ENCODE data around the gene SETD6. TPM values are rescaled to one million over a fixed set of nuclear protein-coding genes. Genes with fewer than 3 reads are reported as not detected.
"Not testable (repeated sequence)": the region's sequence is repeated elsewhere in the genome, so short reads cannot be mapped to it uniquely, and the experiment has no call there.

The SETD6 gene
- total and polyA plus RNA-seq, 3 donors from 2014 or later: 21.6 to 77.5 (median 71.2) TPM

DNA sequence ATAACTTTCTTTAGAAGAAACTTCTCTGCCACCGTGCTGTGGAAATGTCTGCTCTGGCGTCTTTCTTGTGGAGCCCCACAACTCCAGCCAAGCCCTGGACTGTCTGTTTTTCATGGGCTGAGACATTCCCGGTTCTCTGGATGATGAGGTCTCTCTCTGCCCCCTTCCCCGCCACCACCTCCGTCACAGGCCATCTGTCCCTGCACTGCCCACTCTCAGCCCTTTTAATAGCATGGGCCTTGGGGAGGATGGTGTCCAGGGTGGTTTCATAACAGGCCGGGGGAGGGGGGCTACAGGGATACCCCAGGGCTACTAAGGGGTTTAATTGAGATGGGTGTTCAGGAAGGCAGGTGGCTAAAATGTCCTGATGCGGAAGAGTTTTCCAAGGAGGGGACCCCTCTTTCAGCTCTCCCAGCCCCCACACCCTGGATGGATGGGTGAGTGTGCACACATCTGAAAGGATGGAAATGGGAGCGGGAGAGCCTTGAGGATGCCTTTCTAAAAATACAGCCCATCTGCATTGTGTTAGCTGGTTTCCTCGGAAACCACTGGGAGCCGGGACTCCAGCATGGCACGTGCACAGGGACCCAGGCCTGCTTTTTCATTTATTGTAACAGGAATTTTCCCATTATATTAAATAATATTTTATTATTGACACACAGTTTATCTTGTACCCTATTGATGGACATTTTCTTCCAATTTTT, 30.0 kb upstream of the SETD6 start:
- no peak for TF ChIP-seq POLR2A (IDR thresholded peaks at IDR 0.05)
- TF ChIP-seq, protein P1, sequence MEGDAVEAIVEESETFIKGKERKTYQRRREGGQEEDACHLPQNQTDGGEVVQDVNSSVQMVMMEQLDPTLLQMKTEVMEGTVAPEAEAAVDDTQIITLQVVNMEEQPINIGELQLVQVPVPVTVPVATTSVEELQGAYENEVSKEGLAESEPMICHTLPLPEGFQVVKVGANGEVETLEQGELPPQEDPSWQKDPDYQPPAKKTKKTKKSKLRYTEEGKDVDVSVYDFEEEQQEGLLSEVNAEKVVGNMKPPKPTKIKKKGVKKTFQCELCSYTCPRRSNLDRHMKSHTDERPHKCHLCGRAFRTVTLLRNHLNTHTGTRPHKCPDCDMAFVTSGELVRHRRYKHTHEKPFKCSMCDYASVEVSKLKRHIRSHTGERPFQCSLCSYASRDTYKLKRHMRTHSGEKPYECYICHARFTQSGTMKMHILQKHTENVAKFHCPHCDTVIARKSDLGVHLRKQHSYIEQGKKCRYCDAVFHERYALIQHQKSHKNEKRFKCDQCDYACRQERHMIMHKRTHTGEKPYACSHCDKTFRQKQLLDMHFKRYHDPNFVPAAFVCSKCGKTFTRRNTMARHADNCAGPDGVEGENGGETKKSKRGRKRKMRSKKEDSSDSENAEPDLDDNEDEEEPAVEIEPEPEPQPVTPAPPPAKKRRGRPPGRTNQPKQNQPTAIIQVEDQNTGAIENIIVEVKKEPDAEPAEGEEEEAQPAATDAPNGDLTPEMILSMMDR (IDR thresholded peaks at IDR 0.05): no peak
- Histone ChIP-seq H3K4me3 (no peak overlapping the region), H3K9me3 (no peaks in the 10 kb centered on the region), H3K36me3 (ENCODE audit: low read depth, missing control alignments) (no peaks in the 10 kb centered on the region), H3K27ac (no peak overlapping the region), H3K4me1 (peaks cover 16% of the 10 kb centered on the region), H3K27me3 (no peaks in the 10 kb centered on the region)
- DNase-seq: no peak
- intact Hi-C loops (cut with DNase I; ENCODE audit: low total_unique reads): no loop called here
- WGBS, 2 donors: 75 to 84% methylated on average over 11 of the region's 11 CpGs

DNA sequence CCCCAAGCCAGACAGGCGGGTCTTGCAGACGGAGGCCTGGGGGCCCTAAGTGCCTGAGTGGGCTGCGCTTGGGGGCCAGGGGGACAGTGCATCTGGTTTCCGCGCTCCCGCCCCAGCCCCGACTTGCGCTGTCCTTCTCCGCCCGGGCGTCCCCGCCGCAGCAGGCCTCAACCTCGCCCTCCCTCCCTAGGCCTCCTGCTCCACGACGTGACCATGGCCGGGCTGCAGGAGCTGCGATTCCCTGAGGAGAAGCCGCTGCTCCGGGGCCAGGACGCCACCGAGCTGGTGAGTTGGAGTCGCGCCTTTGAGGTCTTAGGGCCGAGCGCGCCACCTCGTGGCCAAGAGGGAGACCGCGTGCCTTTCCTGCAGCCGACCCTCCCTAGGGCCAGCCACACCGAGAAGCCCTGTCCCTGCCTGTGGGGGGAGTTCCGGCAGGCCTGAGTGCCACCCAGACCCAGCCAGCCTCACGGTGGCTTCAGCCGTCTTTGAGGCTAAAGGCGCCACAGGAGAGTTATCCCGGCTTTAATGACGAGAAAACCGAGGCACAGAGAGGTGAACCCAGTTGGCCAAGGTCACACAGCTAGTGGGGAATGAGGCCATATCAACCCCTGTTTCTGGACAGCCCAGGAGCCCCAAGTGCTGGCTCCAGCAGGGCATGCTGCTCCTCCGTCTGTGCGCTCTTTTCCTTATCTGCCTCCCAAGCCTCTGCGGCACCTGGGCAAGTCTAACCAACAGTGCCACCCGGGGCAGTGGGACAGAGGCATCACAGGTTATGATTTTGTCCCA, 27.6 kb upstream of the SETD6 start:
- WGBS, 2 donors: 20 to 21% methylated on average over 22 to 39 of the region's 43 CpGs
- H3K9me3 ChIP-seq: no peaks in the 10 kb centered on the region
- peak overlapping the region; percentile 16 to 22 for H3K27ac ChIP-seq
- no peaks in the 10 kb centered on the region for H3K27me3 ChIP-seq
- H3K36me3 ChIP-seq (ENCODE audit: low read depth, missing control alignments): no peaks in the 10 kb centered on the region
- intact Hi-C loops (cut with DNase I; ENCODE audit: low total_unique reads): no loop called here
- no peak for TF ChIP-seq POLR2A (IDR thresholded peaks at IDR 0.05)
- TF ChIP-seq, protein P1 (IDR thresholded peaks at IDR 0.05): peak; percentile 92 to 93 (median 92)
- peaks cover 18% of the 10 kb centered on the region for H3K4me1 ChIP-seq
- H3K4me3 ChIP-seq: no peak overlapping the region
- DNase-seq: peak; percentile 92

DNA sequence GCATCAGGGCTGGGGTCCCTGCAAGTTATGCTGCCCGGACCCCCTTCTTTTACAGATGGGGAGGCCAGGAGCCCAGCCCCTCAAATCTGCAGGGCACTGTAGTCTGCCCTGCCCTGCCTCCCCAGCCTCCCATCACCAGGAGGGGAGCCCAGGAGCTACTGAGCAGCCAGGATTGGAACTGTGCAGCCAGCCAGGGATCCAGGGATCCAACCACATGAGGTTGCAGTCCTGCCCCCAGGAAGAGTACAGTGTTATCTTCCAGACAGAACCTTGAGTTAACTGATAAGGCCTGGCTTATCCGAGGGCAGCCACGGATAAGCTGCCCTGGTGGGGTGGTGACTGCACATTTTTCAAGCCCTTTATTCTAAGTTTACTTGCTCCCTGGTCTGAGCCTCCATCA, 26.8 kb upstream of the SETD6 start:
- Histone ChIP-seq H3K9me3 (no peaks in the 10 kb centered on the region), H3K27ac (peak overlapping the region; percentile 16 to 17), H3K4me1 (peaks cover 18% of the 10 kb centered on the region), H3K36me3 (ENCODE audit: low read depth, missing control alignments) (no peaks in the 10 kb centered on the region), H3K27me3 (no peaks in the 10 kb centered on the region), H3K4me3 (no peak overlapping the region)
- DNase-seq: peak; percentile 62
- intact Hi-C loops (cut with DNase I; ENCODE audit: low total_unique reads): no loop called here
- TF ChIP-seq, protein P1 (IDR thresholded peaks at IDR 0.05): no peak
- no peak for TF ChIP-seq POLR2A (IDR thresholded peaks at IDR 0.05)
- 51 to 60% methylated on average over 3 of the region's 3 CpGs for WGBS, 2 donors

DNA sequence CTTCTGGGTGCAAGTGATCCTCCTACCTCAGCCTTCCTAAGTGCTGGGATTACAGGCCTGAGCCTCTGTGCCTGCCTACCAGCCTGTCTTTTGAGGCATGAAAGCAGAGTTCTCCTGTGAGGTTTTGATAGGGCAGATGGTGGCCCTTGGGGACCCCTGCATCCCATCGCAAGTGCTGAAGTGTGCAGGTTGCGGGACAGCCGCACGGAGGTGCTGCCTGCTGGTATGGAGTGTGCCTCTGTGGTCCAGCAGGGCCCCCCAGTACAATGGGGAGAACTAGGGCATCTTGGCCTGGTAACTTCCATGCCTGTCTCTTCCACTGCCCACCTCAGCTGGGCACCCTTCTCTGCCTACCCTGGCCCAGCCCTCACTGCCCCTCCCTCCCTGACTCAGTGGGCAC, 25.3 kb upstream of the SETD6 start:
- Histone ChIP-seq H3K36me3 (ENCODE audit: low read depth, missing control alignments) (no peaks in the 10 kb centered on the region), H3K9me3 (no peaks in the 10 kb centered on the region), H3K4me1 (peaks cover 22% of the 10 kb centered on the region), H3K27me3 (no peaks in the 10 kb centered on the region), H3K27ac (peak overlapping the region in 1 of 2 donors; percentile 19), H3K4me3 (no peak overlapping the region)
- TF ChIP-seq, protein P1 (IDR thresholded peaks at IDR 0.05): no peak
- no peak for TF ChIP-seq POLR2A (IDR thresholded peaks at IDR 0.05)
- DNase-seq: no peak
- intact Hi-C loops (cut with DNase I; ENCODE audit: low total_unique reads): loop anchor here (5.0 kb wide), 1 partner anchor 153 kb away; no protein-coding TSS in a partner anchor
- WGBS, 2 donors: 96 to 100% methylated on average over 2 to 4 of the region's 4 CpGs

DNA sequence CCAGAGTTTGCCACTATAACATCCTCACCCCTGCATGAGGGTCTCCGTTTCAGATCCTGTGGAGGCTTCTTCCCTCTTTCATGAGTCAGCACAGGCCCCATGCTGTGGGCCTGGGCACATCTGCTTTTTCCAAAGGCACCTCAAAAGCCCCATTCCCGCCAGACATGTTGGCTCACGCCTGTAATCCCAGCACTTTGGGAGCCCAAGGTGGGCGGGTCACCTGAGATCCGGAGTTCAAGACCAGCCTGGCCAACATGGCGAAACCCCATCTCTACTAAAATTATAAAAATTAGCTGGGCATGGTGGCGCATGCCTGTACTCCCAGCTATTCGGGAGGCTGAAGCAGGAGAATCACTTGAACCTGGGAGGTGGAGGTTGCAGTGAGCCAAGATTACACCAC, 24.8 kb upstream of the SETD6 start:
- WGBS, 2 donors: 90 to 92% methylated on average over 6 to 8 of the region's 8 CpGs
- peaks cover 25% of the 10 kb centered on the region for H3K4me1 ChIP-seq
- H3K4me3 ChIP-seq; DNase-seq; H3K36me3 ChIP-seq (ENCODE audit: low read depth, missing control alignments); H3K9me3 ChIP-seq; H3K27me3 ChIP-seq: not testable (repeated sequence)
- peak overlapping the region in 1 of 2 donors; percentile 19 for H3K27ac ChIP-seq
- intact Hi-C loops (cut with DNase I; ENCODE audit: low total_unique reads): loop anchor here (5.0 kb wide), 1 partner anchor 153 kb away; no protein-coding TSS in a partner anchor

Measured in testis (tissue), 3 donors.